Measurements from ENCODE around the gene PKD1L1.

- TF ChIP-seq GABPB1 (CRISPR knock-in tag; IDR thresholded peaks at IDR 0.05), result no peak
- no peak for TF ChIP-seq ZNF232 (CRISPR knock-in tag; IDR thresholded peaks at IDR 0.05)
- TF ChIP-seq, protein P1, sequence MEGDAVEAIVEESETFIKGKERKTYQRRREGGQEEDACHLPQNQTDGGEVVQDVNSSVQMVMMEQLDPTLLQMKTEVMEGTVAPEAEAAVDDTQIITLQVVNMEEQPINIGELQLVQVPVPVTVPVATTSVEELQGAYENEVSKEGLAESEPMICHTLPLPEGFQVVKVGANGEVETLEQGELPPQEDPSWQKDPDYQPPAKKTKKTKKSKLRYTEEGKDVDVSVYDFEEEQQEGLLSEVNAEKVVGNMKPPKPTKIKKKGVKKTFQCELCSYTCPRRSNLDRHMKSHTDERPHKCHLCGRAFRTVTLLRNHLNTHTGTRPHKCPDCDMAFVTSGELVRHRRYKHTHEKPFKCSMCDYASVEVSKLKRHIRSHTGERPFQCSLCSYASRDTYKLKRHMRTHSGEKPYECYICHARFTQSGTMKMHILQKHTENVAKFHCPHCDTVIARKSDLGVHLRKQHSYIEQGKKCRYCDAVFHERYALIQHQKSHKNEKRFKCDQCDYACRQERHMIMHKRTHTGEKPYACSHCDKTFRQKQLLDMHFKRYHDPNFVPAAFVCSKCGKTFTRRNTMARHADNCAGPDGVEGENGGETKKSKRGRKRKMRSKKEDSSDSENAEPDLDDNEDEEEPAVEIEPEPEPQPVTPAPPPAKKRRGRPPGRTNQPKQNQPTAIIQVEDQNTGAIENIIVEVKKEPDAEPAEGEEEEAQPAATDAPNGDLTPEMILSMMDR (IDR thresholded peaks at IDR 0.05), result no peak
- TF ChIP-seq, protein P2, sequence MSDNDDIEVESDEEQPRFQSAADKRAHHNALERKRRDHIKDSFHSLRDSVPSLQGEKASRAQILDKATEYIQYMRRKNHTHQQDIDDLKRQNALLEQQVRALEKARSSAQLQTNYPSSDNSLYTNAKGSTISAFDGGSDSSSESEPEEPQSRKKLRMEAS (CRISPR knock-in tag; IDR thresholded peaks at IDR 0.05), result no peak
- TF ChIP-seq, protein P3, sequence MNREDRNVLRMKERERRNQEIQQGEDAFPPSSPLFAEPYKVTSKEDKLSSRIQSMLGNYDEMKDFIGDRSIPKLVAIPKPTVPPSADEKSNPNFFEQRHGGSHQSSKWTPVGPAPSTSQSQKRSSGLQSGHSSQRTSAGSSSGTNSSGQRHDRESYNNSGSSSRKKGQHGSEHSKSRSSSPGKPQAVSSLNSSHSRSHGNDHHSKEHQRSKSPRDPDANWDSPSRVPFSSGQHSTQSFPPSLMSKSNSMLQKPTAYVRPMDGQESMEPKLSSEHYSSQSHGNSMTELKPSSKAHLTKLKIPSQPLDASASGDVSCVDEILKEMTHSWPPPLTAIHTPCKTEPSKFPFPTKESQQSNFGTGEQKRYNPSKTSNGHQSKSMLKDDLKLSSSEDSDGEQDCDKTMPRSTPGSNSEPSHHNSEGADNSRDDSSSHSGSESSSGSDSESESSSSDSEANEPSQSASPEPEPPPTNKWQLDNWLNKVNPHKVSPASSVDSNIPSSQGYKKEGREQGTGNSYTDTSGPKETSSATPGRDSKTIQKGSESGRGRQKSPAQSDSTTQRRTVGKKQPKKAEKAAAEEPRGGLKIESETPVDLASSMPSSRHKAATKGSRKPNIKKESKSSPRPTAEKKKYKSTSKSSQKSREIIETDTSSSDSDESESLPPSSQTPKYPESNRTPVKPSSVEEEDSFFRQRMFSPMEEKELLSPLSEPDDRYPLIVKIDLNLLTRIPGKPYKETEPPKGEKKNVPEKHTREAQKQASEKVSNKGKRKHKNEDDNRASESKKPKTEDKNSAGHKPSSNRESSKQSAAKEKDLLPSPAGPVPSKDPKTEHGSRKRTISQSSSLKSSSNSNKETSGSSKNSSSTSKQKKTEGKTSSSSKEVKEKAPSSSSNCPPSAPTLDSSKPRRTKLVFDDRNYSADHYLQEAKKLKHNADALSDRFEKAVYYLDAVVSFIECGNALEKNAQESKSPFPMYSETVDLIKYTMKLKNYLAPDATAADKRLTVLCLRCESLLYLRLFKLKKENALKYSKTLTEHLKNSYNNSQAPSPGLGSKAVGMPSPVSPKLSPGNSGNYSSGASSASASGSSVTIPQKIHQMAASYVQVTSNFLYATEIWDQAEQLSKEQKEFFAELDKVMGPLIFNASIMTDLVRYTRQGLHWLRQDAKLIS (CRISPR knock-in tag; IDR thresholded peaks at IDR 0.05; ENCODE audit: borderline replicate concordance), result no peak
- TF ChIP-seq SP1 (CRISPR knock-in tag; conservative IDR thresholded peaks at IDR 0.05), result no peak
- TF ChIP-seq RELA (CRISPR knock-in tag; IDR thresholded peaks at IDR 0.05; ENCODE audit: borderline replicate concordance), result no peak
- no peak for TF ChIP-seq NFYB (CRISPR knock-in tag; conservative IDR thresholded peaks at IDR 0.05; ENCODE audit: low read depth)
- no peak for TF ChIP-seq ETV6 (CRISPR knock-in tag; IDR thresholded peaks at IDR 0.05)
- TF ChIP-seq, protein P4, sequence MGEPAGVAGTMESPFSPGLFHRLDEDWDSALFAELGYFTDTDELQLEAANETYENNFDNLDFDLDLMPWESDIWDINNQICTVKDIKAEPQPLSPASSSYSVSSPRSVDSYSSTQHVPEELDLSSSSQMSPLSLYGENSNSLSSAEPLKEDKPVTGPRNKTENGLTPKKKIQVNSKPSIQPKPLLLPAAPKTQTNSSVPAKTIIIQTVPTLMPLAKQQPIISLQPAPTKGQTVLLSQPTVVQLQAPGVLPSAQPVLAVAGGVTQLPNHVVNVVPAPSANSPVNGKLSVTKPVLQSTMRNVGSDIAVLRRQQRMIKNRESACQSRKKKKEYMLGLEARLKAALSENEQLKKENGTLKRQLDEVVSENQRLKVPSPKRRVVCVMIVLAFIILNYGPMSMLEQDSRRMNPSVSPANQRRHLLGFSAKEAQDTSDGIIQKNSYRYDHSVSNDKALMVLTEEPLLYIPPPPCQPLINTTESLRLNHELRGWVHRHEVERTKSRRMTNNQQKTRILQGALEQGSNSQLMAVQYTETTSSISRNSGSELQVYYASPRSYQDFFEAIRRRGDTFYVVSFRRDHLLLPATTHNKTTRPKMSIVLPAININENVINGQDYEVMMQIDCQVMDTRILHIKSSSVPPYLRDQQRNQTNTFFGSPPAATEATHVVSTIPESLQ (CRISPR knock-in tag; IDR thresholded peaks at IDR 0.05), result no peak
- TF ChIP-seq CREB1 (CRISPR knock-in tag; IDR thresholded peaks at IDR 0.05), result no peak
- TF ChIP-seq E2F1 (CRISPR knock-in tag; IDR thresholded peaks at IDR 0.05), result no peak
- TF ChIP-seq NFE2L1 (CRISPR knock-in tag; IDR thresholded peaks at IDR 0.05), result no peak
- TF ChIP-seq, protein P5, sequence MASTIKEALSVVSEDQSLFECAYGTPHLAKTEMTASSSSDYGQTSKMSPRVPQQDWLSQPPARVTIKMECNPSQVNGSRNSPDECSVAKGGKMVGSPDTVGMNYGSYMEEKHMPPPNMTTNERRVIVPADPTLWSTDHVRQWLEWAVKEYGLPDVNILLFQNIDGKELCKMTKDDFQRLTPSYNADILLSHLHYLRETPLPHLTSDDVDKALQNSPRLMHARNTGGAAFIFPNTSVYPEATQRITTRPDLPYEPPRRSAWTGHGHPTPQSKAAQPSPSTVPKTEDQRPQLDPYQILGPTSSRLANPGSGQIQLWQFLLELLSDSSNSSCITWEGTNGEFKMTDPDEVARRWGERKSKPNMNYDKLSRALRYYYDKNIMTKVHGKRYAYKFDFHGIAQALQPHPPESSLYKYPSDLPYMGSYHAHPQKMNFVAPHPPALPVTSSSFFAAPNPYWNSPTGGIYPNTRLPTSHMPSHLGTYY (CRISPR knock-in tag; IDR thresholded peaks at IDR 0.05), result no peak
Measured at GRCh38 chr7:47893721-47894365, 54.4 kb downstream of the PKD1L1 start.
